Activated CD4-positive, alpha-beta memory T cell treated with anti-CD3 and anti-CD28 coated beads, Interleukin-2, amount 10 ng/mL, durations not matched to agents 7 days and 5 days (primary cell): ENCODE results near the gene PCDHB10. TPM values are rescaled to one million over a fixed set of nuclear protein-coding genes. Genes with fewer than 3 reads are reported as not detected.
"Not testable (repeated sequence)": the region's sequence is repeated elsewhere in the genome, so short reads cannot be mapped to it uniquely, and the experiment has no call there.

ENCODE experiments used
- CTCF ChIA-PET: fragments of 350-600 bp; sonication (Branson Sonifier 250); formaldehyde crosslinking; loops from one replicate; lab custom pipeline; 2021; ENCODE audit warnings: antibody characterized with exemption, inconsistent platforms; lab: Charles Lee
- POLR2A ChIA-PET: fragments of 350-600 bp; sonication (Branson Sonifier 250); formaldehyde crosslinking; loops from one replicate; lab custom pipeline; 2021; ENCODE audit warnings: antibody characterized with exemption; lab: Charles Lee
- DNase-seq: peaks from one replicate; pipeline ENCODE4 v3.0.0-alpha.2; 2020
- H3K27ac Mint-ChIP-seq: one replicate; pipeline ENCODE4 v1.8.0; 2021; ENCODE audit warnings: mild to moderate bottlenecking, mixed read lengths
- H3K27me3 Mint-ChIP-seq: one replicate; pipeline ENCODE4 v1.8.0; 2021; ENCODE audit warnings: mixed read lengths
- H3K36me3 Mint-ChIP-seq: one replicate; pipeline ENCODE4 v1.8.0; 2021; ENCODE audit warnings: low read depth, mixed read lengths
- H3K4me1 Mint-ChIP-seq: one replicate; pipeline ENCODE4 v1.8.0; 2021; ENCODE audit warnings: mixed read lengths
- H3K4me3 Mint-ChIP-seq: one replicate; pipeline ENCODE4 v1.8.0; 2021; ENCODE audit warnings: mild to moderate bottlenecking, mixed read lengths
- H3K9me3 Mint-ChIP-seq: one replicate; pipeline ENCODE4 v1.8.0; 2021; ENCODE audit warnings: mixed read lengths
- total RNA-seq, 2 experiments: library from RNA; stranded (reverse); gene quantifications; one replicate each; pipeline ENCODE4 v1.2.3, GENCODE V29; 2021

PCDHB10 gene
- total RNA-seq, 2 experiments from 2014 or later = not detected

DNA sequence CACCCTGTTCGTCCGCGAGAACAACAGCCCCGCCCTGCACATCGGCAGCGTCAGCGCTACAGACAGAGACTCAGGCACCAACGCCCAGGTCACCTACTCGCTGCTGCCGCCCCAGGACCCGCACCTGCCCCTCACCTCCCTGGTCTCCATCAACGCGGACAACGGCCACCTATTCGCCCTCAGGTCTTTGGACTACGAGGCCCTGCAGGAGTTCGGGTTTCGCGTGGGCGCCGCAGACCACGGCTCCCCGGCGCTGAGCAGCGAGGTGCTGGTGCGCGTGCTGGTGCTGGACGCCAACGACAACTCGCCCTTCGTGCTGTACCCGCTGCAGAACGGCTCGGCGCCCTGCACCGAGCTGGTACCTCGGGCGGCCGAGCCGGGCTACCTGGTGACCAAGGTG, 43.8 kb downstream of the PCDHB10 start:
- peaks cover 13% of the 10 kb centered on the region for H3K27me3 Mint-ChIP-seq
- H3K4me3 Mint-ChIP-seq, H3K4me1 Mint-ChIP-seq, H3K27ac Mint-ChIP-seq, POLR2A ChIA-PET, DNase-seq, CTCF ChIA-PET: not testable (repeated sequence)
- peaks cover 26% of the 10 kb centered on the region for H3K9me3 Mint-ChIP-seq
- peaks cover 10% of the 10 kb centered on the region for H3K36me3 Mint-ChIP-seq

DNA sequence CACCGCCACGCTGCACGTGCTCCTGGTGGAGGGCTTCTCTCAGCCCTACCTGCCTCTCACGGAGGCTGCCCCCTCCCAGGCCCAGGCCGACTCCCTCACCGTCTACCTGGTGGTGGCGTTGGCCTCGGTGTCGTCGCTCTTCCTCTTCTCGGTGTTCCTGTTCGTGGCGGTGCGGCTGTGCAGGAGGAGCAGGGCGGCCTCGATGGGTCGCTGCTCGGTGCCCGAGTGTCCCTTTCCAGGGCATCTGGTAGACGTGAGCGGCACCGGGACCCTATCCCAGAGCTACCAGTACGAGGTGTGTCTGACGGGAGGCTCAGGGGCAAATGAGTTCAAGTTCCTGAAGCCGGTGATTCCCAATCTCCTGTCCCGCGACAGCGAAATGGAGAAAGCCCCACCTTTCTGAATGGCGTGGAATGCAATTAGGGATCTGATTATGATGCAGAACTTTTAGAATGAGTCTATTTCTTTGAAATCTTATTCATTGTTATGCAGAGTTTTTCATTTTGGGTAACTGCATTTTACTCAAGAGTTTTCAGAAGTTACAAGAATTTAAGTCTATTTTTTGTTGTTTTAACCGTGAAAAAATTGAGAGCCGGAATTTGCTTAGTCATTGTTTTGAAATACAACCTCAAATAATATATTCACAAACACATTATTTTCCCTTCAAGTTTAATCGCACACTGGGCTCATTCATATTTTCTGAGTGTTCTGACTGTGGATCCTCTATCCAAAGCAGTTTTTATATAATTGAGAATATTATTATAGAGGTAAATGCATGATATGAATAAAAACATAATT, 44.6 kb downstream of the PCDHB10 start:
- Mint-ChIP-seq H3K4me3 (no peak overlapping the region), H3K27ac (no peak overlapping the region)

DNA sequence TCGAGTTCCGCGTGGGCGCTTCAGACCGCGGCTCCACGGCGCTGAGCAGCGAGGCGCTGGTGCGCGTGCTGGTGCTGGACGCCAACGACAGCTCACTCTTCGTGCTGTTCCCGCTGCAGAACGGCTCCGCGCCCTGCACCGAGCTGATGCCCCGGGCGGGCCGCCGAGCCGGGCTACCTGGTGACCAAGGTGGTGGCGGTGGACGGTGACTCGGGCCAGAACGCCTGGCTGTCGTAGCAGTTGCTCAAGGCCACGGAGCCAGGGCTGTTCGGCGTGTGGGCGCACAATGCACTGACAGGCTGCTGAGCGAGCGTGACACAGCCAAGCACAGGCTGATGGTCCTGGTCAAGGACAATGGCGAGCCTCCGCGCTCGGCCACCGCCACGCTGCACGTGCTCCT, 49.3 kb downstream of the PCDHB10 start:
- H3K9me3 Mint-ChIP-seq = peaks cover 44% of the 10 kb centered on the region
- H3K4me3 Mint-ChIP-seq = no peak overlapping the region
- ChIA-PET CTCF (no interaction called here), POLR2A (no interaction called here)
- peaks cover 5% of the 10 kb centered on the region for H3K36me3 Mint-ChIP-seq
- no peak for DNase-seq
- H3K27ac Mint-ChIP-seq = no peak overlapping the region
- H3K4me1 Mint-ChIP-seq = no peaks in the 10 kb centered on the region
- H3K27me3 Mint-ChIP-seq = peaks cover 6% of the 10 kb centered on the region

More for the DNA sequence above, 44.6 kb downstream of the PCDHB10 start:
- Mint-ChIP-seq H3K27me3 (peaks cover 13% of the 10 kb centered on the region), H3K36me3 (peaks cover 11% of the 10 kb centered on the region), H3K9me3 (peaks cover 28% of the 10 kb centered on the region), H3K4me1 (no peaks in the 10 kb centered on the region)
- DNase-seq = no peak
- POLR2A ChIA-PET = no interaction called here
- CTCF ChIA-PET = no interaction called here

Other genes starting within 250 kb of the PCDHB10 start
- gene PCDHAC2, start 225.9 kb upstream of the PCDHB10 start, total RNA-seq = not detected
- gene PCDHB1, start 141.0 kb upstream of the PCDHB10 start, total RNA-seq = not detected
- under 1 TPM in 1 of 2 experiments, not detected in 1; 0.20 TPM for gene PCDHB2, start 97.7 kb upstream of the PCDHB10 start, total RNA-seq
- not detected for gene PCDHB3, start 91.9 kb upstream of the PCDHB10 start, total RNA-seq
- not detected for gene PCDHB4, start 70.5 kb upstream of the PCDHB10 start, total RNA-seq
- gene PCDHB5, start 57.1 kb upstream of the PCDHB10 start, total RNA-seq = not detected
- not detected for gene PCDHB6, start 42.3 kb upstream of the PCDHB10 start, total RNA-seq
- gene PCDHB7, start 19.7 kb upstream of the PCDHB10 start, total RNA-seq = not detected
- gene PCDHB8, start 14.6 kb upstream of the PCDHB10 start, total RNA-seq = not detected
- not detected for gene PCDHB16, start 10.0 kb upstream of the PCDHB10 start, total RNA-seq
- not detected for gene PCDHB9, start 5.2 kb upstream of the PCDHB10 start, total RNA-seq
- gene PCDHB11, start 7.3 kb downstream of the PCDHB10 start, total RNA-seq = not detected
- not detected for gene PCDHB12, start 16.4 kb downstream of the PCDHB10 start, total RNA-seq
- not detected for gene PCDHB13, start 21.6 kb downstream of the PCDHB10 start, total RNA-seq
- gene PCDHB14, start 31.0 kb downstream of the PCDHB10 start, total RNA-seq = not detected
- not detected for gene PCDHB15, start 53.0 kb downstream of the PCDHB10 start, total RNA-seq
- gene SLC25A2, start 111.7 kb downstream of the PCDHB10 start, total RNA-seq = under 1 TPM; 0.38 to 0.50 TPM
- gene TAF7, start 128.4 kb downstream of the PCDHB10 start, total RNA-seq = 10 to 100 TPM; 74.3 to 75.1 TPM
- gene PCDHGA1, start 138.2 kb downstream of the PCDHB10 start, total RNA-seq = under 1 TPM in 1 of 2 experiments, not detected in 1; 0.05 TPM
- under 1 TPM in 1 of 2 experiments, not detected in 1; 0.05 TPM for gene PCDHGA2, start 146.4 kb downstream of the PCDHB10 start, total RNA-seq
- not detected for gene PCDHGA3, start 151.5 kb downstream of the PCDHB10 start, total RNA-seq
- under 1 TPM in 1 of 2 experiments, not detected in 1; 0.13 TPM for gene PCDHGB1, start 157.7 kb downstream of the PCDHB10 start, total RNA-seq
- gene PCDHGA4, start 162.7 kb downstream of the PCDHB10 start, total RNA-seq = under 1 TPM; 0.08 to 0.10 TPM
- under 1 TPM; 0.18 to 0.23 TPM for gene PCDHGB2, start 167.6 kb downstream of the PCDHB10 start, total RNA-seq
- gene PCDHGA5, start 171.8 kb downstream of the PCDHB10 start, total RNA-seq = not detected
- gene PCDHGB3, start 177.9 kb downstream of the PCDHB10 start, total RNA-seq = under 1 TPM; 0.10 to 0.25 TPM
- gene PCDHGA6, start 181.5 kb downstream of the PCDHB10 start, total RNA-seq = under 1 TPM; 0.10 TPM
- gene PCDHGA7, start 190.4 kb downstream of the PCDHB10 start, total RNA-seq = under 1 TPM in 1 of 2 experiments, not detected in 1; 0.08 TPM
- gene PCDHGB4, start 195.3 kb downstream of the PCDHB10 start, total RNA-seq = not detected
- gene PCDHGA8, start 200.3 kb downstream of the PCDHB10 start, total RNA-seq = not detected
- gene PCDHGB5, start 205.6 kb downstream of the PCDHB10 start, total RNA-seq = not detected
- not detected for gene PCDHGA9, start 210.4 kb downstream of the PCDHB10 start, total RNA-seq
- not detected for gene PCDHGB6, start 215.7 kb downstream of the PCDHB10 start, total RNA-seq
- under 1 TPM in 1 of 2 experiments, not detected in 1; 0.05 TPM for gene PCDHGA10, start 220.6 kb downstream of the PCDHB10 start, total RNA-seq
- under 1 TPM in 1 of 2 experiments, not detected in 1; 0.08 TPM for gene PCDHGB7, start 225.3 kb downstream of the PCDHB10 start, total RNA-seq
- not detected for gene PCDHGA11, start 228.7 kb downstream of the PCDHB10 start, total RNA-seq
- not detected for gene PCDHGA12, start 238.2 kb downstream of the PCDHB10 start, total RNA-seq